ENCODE data around the gene MED13L. TPM values are rescaled to one million over a fixed set of nuclear protein-coding genes. Genes with fewer than 3 reads are reported as not detected.

Gene MED13L
- total and polyA plus RNA-seq, 2 of the 8 experiments (the other 6 are each of a cell fraction or from before 2014, with no cell fraction given), result 15.9 to 51.7 TPM

DNA sequence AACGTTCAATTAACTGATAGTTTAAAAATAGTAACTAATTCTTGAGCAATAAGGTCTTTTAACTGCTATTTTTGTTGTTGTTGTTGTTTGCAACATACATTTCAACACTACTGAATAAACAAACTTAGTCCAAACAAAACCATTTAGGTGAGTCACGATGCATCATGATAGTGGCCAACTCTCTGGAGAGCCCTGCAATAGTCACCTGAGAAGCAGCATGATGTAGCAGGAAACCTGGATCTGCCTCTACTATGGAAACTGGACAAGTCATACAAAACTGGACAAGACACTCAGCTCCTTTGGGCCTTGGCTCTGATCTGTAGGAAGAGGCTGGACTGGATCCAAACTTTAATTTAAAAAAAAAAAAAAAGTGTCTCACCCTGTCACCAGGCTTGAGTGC lies 117.3 kb downstream of the MED13L start:
- FAIRE-seq, result no peak
- peaks cover 0 to 2% of the 10 kb centered on the region in 2 experiments for H4K20me1 ChIP-seq (replicated peaks in 1 of 2; ENCODE audit: control insufficient read depth in 1 of 2, insufficient read depth in 2 of 2, low read length in 2 of 2)
- H3K4me1 ChIP-seq (replicated peaks in 1 of 4; ENCODE audit: control insufficient read depth in 3 of 4, insufficient read depth in 4 of 4, low read length in 3 of 4), result peaks cover 2 to 20% (median 7%) of the 10 kb centered on the region in 4 experiments; a peak in 6 of 7 replicates
- TF ChIP-seq GABPA (IDR thresholded peaks at IDR 0.05; ENCODE audit: borderline replicate concordance, insufficient read depth, low read length) (no peak), BCL11A (IDR thresholded peaks at IDR 0.05; ENCODE audit: low read depth in 2 of 2, low read length in 2 of 2) (no peak), KDM4A (IDR thresholded peaks at IDR 0.05; ENCODE audit: low read depth, low read length, severe bottlenecking) (no peak), RAD21 (IDR thresholded peaks at IDR 0.05 in 1 of 2, conservative IDR thresholded peaks at IDR 0.05 in 1 of 2; ENCODE audit: low read depth in 2 of 2, low read length in 2 of 2) (no peak), BRCA1 (IDR thresholded peaks at IDR 0.05; ENCODE audit: low read depth, low read length) (no peak), MAFK (IDR thresholded peaks at IDR 0.05; ENCODE audit: low read depth, low read length) (no peak), JUND (IDR thresholded peaks at IDR 0.05; ENCODE audit: low read length) (no peak), CHD2 (IDR thresholded peaks at IDR 0.05; ENCODE audit: low read length) (no peak), TAF1 (IDR thresholded peaks at IDR 0.05; ENCODE audit: low read depth, low read length) (no peak), TAF7 (optimal IDR thresholded peaks at IDR 0.05; ENCODE audit: borderline replicate concordance, low read depth, low read length) (no peak), KDM5A (IDR thresholded peaks at IDR 0.05; ENCODE audit: low read length) (no peak)
- TF ChIP-seq, protein P1, sequence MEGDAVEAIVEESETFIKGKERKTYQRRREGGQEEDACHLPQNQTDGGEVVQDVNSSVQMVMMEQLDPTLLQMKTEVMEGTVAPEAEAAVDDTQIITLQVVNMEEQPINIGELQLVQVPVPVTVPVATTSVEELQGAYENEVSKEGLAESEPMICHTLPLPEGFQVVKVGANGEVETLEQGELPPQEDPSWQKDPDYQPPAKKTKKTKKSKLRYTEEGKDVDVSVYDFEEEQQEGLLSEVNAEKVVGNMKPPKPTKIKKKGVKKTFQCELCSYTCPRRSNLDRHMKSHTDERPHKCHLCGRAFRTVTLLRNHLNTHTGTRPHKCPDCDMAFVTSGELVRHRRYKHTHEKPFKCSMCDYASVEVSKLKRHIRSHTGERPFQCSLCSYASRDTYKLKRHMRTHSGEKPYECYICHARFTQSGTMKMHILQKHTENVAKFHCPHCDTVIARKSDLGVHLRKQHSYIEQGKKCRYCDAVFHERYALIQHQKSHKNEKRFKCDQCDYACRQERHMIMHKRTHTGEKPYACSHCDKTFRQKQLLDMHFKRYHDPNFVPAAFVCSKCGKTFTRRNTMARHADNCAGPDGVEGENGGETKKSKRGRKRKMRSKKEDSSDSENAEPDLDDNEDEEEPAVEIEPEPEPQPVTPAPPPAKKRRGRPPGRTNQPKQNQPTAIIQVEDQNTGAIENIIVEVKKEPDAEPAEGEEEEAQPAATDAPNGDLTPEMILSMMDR (IDR thresholded peaks at IDR 0.05; ENCODE audit: control extremely low read depth in 1 of 3, insufficient read depth in 1 of 3, low read depth in 1 of 3, low read length in 3 of 3), result no peak

More for the DNA sequence above, 117.3 kb downstream of the MED13L start:
- H3K18ac ChIP-seq (ENCODE audit: extremely low read depth, low read length), result no peak overlapping the region
- H3K4me2 ChIP-seq (ENCODE audit: insufficient read depth in 1 of 2, low read depth in 2 of 2, low read length in 2 of 2), result no peak overlapping the region
- peaks cover 13 to 93% of the 10 kb centered on the region in 2 experiments; a peak in 3 of 4 replicates for H3K79me2 ChIP-seq (ENCODE audit: control insufficient read depth in 1 of 2, insufficient read depth in 2 of 2, low read length in 2 of 2)
- H4K8ac ChIP-seq (ENCODE audit: extremely low read depth, insufficient read depth, low read length), result no peak overlapping the region
- H4K5ac ChIP-seq (ENCODE audit: insufficient read length, low read depth, low read length), result no peak overlapping the region
- H3K23me2 ChIP-seq (ENCODE audit: low read depth, low read length), result no peaks in the 10 kb centered on the region
- no peak overlapping the region for H2AK5ac ChIP-seq (ENCODE audit: low read depth, low read length)
- WGBS, 2 experiments (ENCODE audit: extremely low coverage in 1 of 2, insufficient coverage in 1 of 2, insufficient read length in 1 of 2, insufficient replicate concordance in 2 of 2, low coverage in 1 of 2, low lambda C conversion rate in 2 of 2, missing lambda C conversion rate in 1 of 2), result 90% methylated on average over 2 of the region's 2 CpGs; no CpG with 5 or more reads in 1 of the 2 experiments
- H3K23ac ChIP-seq (ENCODE audit: insufficient read length), result no peak overlapping the region
- H4K91ac ChIP-seq (replicated peaks; ENCODE audit: insufficient read length, low read length), result no peak overlapping the region
- no peak overlapping the region for H3K27ac ChIP-seq (ENCODE audit: low read depth, low read length)
- no peaks in the 10 kb centered on the region for H3K9me3 ChIP-seq (ENCODE audit: insufficient read depth in 2 of 2, low read depth in 1 of 2, low read length in 1 of 2)
- no peak overlapping the region for H3K14ac ChIP-seq (ENCODE audit: insufficient read length)
- H2BK5ac ChIP-seq (ENCODE audit: low read depth, low read length), result no peak overlapping the region; the same call in 1 of the 2 replicates
- H3K36me3 ChIP-seq (ENCODE audit: control insufficient read depth in 2 of 4, insufficient read depth in 4 of 4, low read length in 3 of 4), result no peaks in the 10 kb centered on the region
- no peak overlapping the region for H2BK120ac ChIP-seq (replicated peaks; ENCODE audit: low read depth, low read length)
- no peak overlapping the region for H2AFZ ChIP-seq (ENCODE audit: low read length)
- H3K56ac ChIP-seq (replicated peaks; ENCODE audit: insufficient read length, low read depth, low read length), result no peak overlapping the region
- POLR2A ChIA-PET (ENCODE audit: partially characterized antibody), result interaction anchor here (1.7 kb wide), 1 partner anchor 18 kb away, joined by 3 read pairs; no protein-coding TSS in a partner anchor
- H3K79me1 ChIP-seq (ENCODE audit: low read depth, low read length), result peaks cover under 1% of the 10 kb centered on the region; the same call in 1 of the 2 replicates
- no peak overlapping the region for H3K4me3 ChIP-seq (ENCODE audit: extremely low read depth in 1 of 4, insufficient read depth in 2 of 4, low read depth in 3 of 4, low read length in 4 of 4)
- no peak overlapping the region for H2BK20ac ChIP-seq (ENCODE audit: low read length)
- CTCF ChIA-PET (ENCODE audit: partially characterized antibody), result no interaction called here
- no peak overlapping the region for H3K9ac ChIP-seq (replicated peaks in 1 of 4; ENCODE audit: extremely low read depth in 1 of 4, low read depth in 3 of 4, low read length in 3 of 4)
- no peaks in the 10 kb centered on the region for H3K27me3 ChIP-seq (replicated peaks in 1 of 4; ENCODE audit: control insufficient read depth in 3 of 4, extremely low read depth in 1 of 4, insufficient read depth in 3 of 4, low read length in 3 of 4)
- no peak overlapping the region for H3K4ac ChIP-seq (replicated peaks; ENCODE audit: insufficient read length, low read depth, low read length)
- no peak overlapping the region for H2BK15ac ChIP-seq (ENCODE audit: low read length)
- no peak for DNase-seq (ENCODE audit: low read depth in 1 of 2, low spot score in 2 of 2)
- H2BK12ac ChIP-seq (ENCODE audit: low read depth, low read length), result no peak overlapping the region
